HG02938 (cell line): ENCODE data around the gene CDH23.
"Not testable (repeated sequence)": the region's sequence is repeated elsewhere in the genome, so short reads cannot be mapped to it uniquely, and the experiment has no call there.

Experiments
- ATAC-seq: cut with Tn5 transposase; IDR thresholded peaks from one replicate; pipeline ENCODE4 v1.9.1; 2021; ENCODE audit warnings: mild to moderate bottlenecking, moderate library complexity; ENCODE audit not compliant: unreplicated experiment

The CDH23 gene

GRCh38 chr10:71396711-71397295, at the start of gene CDH23:
TSS of gene CDH23 (plus strand) at chr10:71396920. CDS start at chr10:71439832, 42,912 bp downstream.
- no peak for ATAC-seq

GRCh38 chr10:71347587-71348395, 48.9 kb upstream of the CDH23 start:
- no peak for ATAC-seq

- ATAC-seq = no peak
Measured at GRCh38 chr10:71348850-71349249, 47.9 kb upstream of the CDH23 start.

GRCh38 chr10:71349406-71349805, 47.3 kb upstream of the CDH23 start:
- no peak for ATAC-seq

GRCh38 chr10:71351087-71351486, 45.6 kb upstream of the CDH23 start:
- ATAC-seq = no peak

GRCh38 chr10:71351628-71352319, 44.9 kb upstream of the CDH23 start:
- no peak for ATAC-seq

GRCh38 chr10:71353639-71354038, 43.1 kb upstream of the CDH23 start:
- no peak for ATAC-seq

GRCh38 chr10:71354776-71355175, 41.9 kb upstream of the CDH23 start:
- ATAC-seq = no peak

GRCh38 chr10:71355886-71356285, 40.8 kb upstream of the CDH23 start:
- no peak for ATAC-seq

GRCh38 chr10:71357792-71358265, 38.9 kb upstream of the CDH23 start:
- ATAC-seq = no peak

- ATAC-seq = no peak
Measured at GRCh38 chr10:71358277-71358676, 38.4 kb upstream of the CDH23 start.

- ATAC-seq = not testable (repeated sequence)
Measured at GRCh38 chr10:71358906-71359305, 37.8 kb upstream of the CDH23 start.

- peak; percentile 51 for ATAC-seq
Measured at GRCh38 chr10:71359364-71360046, 37.2 kb upstream of the CDH23 start.

- no peak for ATAC-seq
Measured at GRCh38 chr10:71360735-71361134, 36.0 kb upstream of the CDH23 start.

- no peak for ATAC-seq
Measured at GRCh38 chr10:71361581-71361980, 35.1 kb upstream of the CDH23 start.

GRCh38 chr10:71362141-71362540, 34.6 kb upstream of the CDH23 start:
- ATAC-seq = no peak

GRCh38 chr10:71363936-71364335, 32.8 kb upstream of the CDH23 start:
- ATAC-seq = no peak

GRCh38 chr10:71365366-71365765, 31.4 kb upstream of the CDH23 start:
- no peak for ATAC-seq

GRCh38 chr10:71366690-71367089, 30.0 kb upstream of the CDH23 start:
- no peak for ATAC-seq

- no peak for ATAC-seq
Measured at GRCh38 chr10:71367271-71367670, 29.4 kb upstream of the CDH23 start.

- ATAC-seq = no peak
Measured at GRCh38 chr10:71368176-71368575, 28.5 kb upstream of the CDH23 start.
